Stimulated activated CD8-positive, alpha-beta memory T cell treated with anti-CD3 and anti-CD28 coated beads, Interleukin-7, amount 100 ng/mL, for 48 hours (primary cell): Measurements from ENCODE around the gene MGAT1.
"Not testable (repeated sequence)": the region's sequence is repeated elsewhere in the genome, so short reads cannot be mapped to it uniquely, and the experiment has no call there.

Experiments
- DNase-seq, 2 donors: peaks; one replicate each; pipeline ENCODE4 v3.0.0-alpha.2; 2020; ENCODE audit warnings: low read depth in 1 of 2; ENCODE audit errors: extremely low read depth in 1 of 2

Gene MGAT1

GRCh38 chr5:180802325-180803180 lies at the start of gene MGAT1:
MGAT1 (minus strand) TSS chr5:180802806; CDS start chr5:180792971, 9,835 bp downstream.
- peak; percentile 64 to 67 for DNase-seq

GRCh38 chr5:180850434-180851078 lies 48.0 kb upstream of the MGAT1 start:
- no peak for DNase-seq

- DNase-seq = no peak
Observed at GRCh38 chr5:180849827-180850226, 47.2 kb upstream of the MGAT1 start.

- DNase-seq = no peak
Observed at GRCh38 chr5:180848878-180849277, 46.3 kb upstream of the MGAT1 start.

GRCh38 chr5:180848265-180848664 lies 45.7 kb upstream of the MGAT1 start:
- DNase-seq = no peak

- DNase-seq = no peak
Observed at GRCh38 chr5:180847026-180847425, 44.4 kb upstream of the MGAT1 start.

GRCh38 chr5:180844858-180845257 lies 42.3 kb upstream of the MGAT1 start:
- no peak for DNase-seq

GRCh38 chr5:180844432-180844831 lies 41.8 kb upstream of the MGAT1 start:
- no peak for DNase-seq

GRCh38 chr5:180839935-180840334 lies 37.3 kb upstream of the MGAT1 start:
- DNase-seq = no peak

GRCh38 chr5:180839227-180839626 lies 36.6 kb upstream of the MGAT1 start:
- DNase-seq = no peak

- DNase-seq = no peak
Observed at GRCh38 chr5:180837478-180837877, 34.9 kb upstream of the MGAT1 start.

- DNase-seq = no peak
Observed at GRCh38 chr5:180832638-180833068, 30.0 kb upstream of the MGAT1 start.

GRCh38 chr5:180831139-180832093 lies 28.8 kb upstream of the MGAT1 start:
- peak; percentile 70 to 74 for DNase-seq

GRCh38 chr5:180830253-180831138 lies 27.9 kb upstream of the MGAT1 start:
- peak; percentile 45 to 52 for DNase-seq

- DNase-seq = no peak
Observed at GRCh38 chr5:180829726-180830125, 27.1 kb upstream of the MGAT1 start.

GRCh38 chr5:180828756-180829531 lies 26.3 kb upstream of the MGAT1 start:
- DNase-seq = not testable (repeated sequence)

GRCh38 chr5:180827374-180827773 lies 24.8 kb upstream of the MGAT1 start:
- not testable (repeated sequence) for DNase-seq

- no peak for DNase-seq
Observed at GRCh38 chr5:180825768-180826525, 23.3 kb upstream of the MGAT1 start.
